ENCODE results near the gene CCR5AS.

The CCR5AS gene

DNA sequence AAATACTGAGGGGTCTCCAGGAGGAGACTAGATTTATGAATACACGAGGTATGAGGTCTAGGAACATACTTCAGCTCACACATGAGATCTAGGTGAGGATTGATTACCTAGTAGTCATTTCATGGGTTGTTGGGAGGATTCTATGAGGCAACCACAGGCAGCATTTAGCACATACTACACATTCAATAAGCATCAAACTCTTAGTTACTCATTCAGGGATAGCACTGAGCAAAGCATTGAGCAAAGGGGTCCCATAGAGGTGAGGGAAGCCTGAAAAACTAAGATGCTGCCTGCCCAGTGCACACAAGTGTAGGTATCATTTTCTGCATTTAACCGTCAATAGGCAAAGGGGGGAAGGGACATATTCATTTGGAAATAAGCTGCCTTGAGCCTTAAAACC lies 31.6 kb downstream of the CCR5AS start:
- DNase-seq: no peak

DNA sequence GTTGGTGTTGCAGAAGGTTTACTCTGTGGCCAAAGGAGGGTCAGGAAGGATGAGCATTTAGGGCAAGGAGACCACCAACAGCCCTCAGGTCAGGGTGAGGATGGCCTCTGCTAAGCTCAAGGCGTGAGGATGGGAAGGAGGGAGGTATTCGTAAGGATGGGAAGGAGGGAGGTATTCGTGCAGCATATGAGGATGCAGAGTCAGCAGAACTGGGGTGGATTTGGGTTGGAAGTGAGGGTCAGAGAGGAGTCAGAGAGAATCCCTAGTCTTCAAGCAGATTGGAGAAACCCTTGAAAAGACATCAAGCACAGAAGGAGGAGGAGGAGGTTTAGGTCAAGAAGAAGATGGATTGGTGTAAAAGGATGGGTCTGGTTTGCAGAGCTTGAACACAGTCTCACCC lies 32.1 kb downstream of the CCR5AS start:
- DNase-seq: no peak

DNA sequence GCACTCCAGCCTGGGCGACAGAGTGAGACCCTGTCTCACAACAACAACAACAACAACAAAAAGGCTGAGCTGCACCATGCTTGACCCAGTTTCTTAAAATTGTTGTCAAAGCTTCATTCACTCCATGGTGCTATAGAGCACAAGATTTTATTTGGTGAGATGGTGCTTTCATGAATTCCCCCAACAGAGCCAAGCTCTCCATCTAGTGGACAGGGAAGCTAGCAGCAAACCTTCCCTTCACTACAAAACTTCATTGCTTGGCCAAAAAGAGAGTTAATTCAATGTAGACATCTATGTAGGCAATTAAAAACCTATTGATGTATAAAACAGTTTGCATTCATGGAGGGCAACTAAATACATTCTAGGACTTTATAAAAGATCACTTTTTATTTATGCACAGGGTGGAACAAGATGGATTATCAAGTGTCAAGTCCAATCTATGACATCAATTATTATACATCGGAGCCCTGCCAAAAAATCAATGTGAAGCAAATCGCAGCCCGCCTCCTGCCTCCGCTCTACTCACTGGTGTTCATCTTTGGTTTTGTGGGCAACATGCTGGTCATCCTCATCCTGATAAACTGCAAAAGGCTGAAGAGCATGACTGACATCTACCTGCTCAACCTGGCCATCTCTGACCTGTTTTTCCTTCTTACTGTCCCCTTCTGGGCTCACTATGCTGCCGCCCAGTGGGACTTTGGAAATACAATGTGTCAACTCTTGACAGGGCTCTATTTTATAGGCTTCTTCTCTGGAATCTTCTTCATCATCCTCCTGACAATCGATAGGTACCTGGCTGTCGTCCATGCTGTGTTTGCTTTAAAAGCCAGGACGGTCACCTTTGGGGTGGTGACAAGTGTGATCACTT lies 34.1 kb downstream of the CCR5AS start:
- no peak for DNase-seq

DNA sequence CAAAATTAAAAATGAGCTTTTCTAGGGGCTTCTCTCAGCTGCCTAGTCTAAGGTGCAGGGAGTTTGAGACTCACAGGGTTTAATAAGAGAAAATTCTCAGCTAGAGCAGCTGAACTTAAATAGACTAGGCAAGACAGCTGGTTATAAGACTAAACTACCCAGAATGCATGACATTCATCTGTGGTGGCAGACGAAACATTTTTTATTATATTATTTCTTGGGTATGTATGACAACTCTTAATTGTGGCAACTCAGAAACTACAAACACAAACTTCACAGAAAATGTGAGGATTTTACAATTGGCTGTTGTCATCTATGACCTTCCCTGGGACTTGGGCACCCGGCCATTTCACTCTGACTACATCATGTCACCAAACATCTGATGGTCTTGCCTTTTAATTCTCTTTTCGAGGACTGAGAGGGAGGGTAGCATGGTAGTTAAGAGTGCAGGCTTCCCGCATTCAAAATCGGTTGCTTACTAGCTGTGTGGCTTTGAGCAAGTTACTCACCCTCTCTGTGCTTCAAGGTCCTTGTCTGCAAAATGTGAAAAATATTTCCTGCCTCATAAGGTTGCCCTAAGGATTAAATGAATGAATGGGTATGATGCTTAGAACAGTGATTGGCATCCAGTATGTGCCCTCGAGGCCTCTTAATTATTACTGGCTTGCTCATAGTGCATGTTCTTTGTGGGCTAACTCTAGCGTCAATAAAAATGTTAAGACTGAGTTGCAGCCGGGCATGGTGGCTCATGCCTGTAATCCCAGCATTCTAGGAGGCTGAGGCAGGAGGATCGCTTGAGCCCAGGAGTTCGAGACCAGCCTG lies 35.1 kb downstream of the CCR5AS start:
- DNase-seq: no peak

DNA sequence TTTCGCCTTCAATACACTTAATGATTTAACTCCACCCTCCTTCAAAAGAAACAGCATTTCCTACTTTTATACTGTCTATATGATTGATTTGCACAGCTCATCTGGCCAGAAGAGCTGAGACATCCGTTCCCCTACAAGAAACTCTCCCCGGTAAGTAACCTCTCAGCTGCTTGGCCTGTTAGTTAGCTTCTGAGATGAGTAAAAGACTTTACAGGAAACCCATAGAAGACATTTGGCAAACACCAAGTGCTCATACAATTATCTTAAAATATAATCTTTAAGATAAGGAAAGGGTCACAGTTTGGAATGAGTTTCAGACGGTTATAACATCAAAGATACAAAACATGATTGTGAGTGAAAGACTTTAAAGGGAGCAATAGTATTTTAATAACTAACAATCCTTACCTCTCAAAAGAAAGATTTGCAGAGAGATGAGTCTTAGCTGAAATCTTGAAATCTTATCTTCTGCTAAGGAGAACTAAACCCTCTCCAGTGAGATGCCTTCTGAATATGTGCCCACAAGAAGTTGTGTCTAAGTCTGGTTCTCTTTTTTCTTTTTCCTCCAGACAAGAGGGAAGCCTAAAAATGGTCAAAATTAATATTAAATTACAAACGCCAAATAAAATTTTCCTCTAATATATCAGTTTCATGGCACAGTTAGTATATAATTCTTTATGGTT lies 35.9 kb downstream of the CCR5AS start, which contains the start of gene CCR5:
TSS of gene CCR5 (plus strand) at position 108 of the 680 bp plus-strand sequence. CDS start 1,957 bp downstream, outside the sequence.
- no peak for DNase-seq

DNA sequence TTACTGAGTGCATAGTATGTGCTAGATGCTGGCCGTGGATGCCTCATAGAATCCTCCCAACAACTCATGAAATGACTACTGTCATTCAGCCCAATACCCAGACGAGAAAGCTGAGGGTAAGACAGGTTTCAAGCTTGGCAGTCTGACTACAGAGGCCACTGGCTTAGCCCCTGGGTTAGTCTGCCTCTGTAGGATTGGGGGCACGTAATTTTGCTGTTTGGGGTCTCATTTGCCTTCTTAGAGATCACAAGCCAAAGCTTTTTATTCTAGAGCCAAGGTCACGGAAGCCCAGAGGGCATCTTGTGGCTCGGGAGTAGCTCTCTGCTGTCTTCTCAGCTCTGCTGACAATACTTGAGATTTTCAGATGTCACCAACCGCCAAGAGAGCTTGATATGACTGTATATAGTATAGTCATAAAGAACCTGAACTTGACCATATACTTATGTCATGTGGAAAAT lies 37.2 kb downstream of the CCR5AS start:
- DNase-seq: no peak

DNA sequence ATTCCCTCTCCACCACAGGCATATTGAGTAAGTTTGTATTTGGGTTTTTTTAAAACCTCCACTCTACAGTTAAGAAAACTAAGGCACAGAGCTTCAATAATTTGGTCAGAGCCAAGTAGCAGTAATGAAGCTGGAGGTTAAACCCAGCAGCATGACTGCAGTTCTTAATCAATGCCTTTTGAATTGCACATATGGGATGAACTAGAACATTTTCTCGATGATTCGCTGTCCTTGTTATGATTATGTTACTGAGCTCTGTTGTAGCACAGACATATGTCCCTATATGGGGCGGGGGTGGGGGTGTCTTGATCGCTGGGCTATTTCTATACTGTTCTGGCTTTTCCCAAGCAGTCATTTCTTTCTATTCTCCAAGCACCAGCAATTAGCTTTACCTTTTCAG lies 37.7 kb downstream of the CCR5AS start:
- no peak for DNase-seq

DNA sequence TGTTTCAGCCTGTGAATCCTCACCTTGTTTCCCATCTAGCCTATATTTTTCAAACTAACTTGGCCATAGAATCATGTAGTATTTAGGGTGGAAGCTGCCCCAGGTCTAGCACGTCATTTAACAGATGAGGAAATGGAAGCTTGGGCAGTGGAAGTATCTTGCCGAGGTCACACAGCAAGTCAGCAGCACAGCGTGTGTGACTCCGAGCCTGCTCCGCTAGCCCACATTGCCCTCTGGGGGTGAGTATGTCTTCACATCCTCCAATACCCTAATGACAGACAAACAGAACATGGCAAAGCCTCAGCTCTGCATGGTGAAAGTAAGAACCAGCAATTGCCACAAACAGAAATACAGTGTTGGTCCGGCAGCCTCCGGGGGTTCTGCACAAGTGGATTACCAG lies 38.3 kb downstream of the CCR5AS start:
- DNase-seq: peak in 3 of 4 experiments; percentile 27 to 31 (median 29)

DNA sequence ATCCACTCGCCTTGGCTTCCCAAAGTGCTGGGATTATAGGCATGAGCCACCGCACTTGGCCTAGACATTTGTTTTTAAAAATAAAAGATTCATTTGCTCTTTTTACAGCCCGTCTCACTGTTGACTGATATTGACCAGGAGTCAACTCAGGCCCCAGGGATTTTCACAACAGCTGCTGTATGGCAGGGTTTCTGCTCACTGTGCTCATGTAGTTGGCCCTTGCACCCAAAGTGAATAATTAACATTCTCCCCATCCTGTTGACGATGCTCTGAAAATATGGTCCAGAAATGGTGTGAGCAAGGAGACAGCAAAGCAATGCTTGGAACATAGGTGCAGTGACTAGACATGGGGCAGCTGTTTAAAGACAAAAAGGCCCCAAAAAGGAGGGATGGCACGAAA lies 39.1 kb downstream of the CCR5AS start:
- no peak for DNase-seq

DNA sequence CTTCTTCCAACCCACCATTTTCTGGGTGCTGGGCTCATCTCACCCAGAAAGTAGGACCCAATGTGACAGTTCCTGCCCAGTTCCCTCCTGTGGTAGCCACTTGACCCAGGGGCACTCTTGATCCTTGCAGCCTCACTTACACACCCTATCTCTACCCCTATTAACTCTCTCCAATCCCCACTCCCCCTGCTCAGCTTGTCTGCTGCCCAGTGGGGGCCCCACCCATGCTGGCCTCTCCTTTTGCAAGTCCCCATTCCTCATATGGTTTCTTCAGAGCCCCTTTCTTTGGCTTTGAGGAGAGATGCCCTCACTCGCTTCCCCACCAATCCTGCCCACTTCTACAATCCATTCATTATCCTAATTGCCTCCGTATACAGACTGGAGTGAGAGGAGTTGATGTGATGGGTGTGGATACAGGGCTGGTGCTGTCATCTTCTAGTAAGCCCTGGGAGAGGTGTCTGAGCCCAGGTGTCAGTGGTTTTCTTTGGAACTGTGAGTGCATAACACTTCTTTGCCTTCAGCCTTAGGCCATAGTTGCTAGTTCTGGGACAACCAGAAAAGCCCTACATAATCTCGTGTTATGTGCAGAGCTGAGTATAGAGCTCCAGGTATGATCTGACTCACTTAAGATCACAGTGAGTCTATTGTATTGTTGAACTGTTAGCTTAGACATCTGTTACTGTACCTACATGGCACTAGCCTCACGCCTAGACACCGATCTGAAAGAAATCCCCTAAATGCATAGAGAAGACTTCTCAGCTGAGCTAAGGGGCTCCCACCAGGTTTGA lies 40.9 kb downstream of the CCR5AS start:
- DNase-seq: no peak

DNA sequence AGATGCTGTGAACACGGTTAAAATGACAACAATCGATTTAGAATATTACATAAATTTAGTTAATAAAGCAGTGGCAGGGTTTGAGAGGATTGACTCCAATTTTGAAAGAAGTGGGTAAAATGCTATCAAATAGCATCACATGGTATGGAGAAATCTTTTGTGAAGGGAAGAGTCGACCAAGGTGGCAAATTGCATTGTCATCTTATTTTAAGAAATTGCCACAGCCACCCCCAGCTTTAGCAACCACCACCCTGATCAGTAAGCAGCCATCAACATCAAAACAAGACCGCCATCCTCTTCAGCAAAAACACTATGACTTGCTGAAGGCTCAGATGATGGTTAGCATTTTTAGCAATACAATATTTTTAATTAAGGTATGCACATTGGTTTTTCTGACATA lies 41.8 kb downstream of the CCR5AS start:
- DNase-seq: no peak

DNA sequence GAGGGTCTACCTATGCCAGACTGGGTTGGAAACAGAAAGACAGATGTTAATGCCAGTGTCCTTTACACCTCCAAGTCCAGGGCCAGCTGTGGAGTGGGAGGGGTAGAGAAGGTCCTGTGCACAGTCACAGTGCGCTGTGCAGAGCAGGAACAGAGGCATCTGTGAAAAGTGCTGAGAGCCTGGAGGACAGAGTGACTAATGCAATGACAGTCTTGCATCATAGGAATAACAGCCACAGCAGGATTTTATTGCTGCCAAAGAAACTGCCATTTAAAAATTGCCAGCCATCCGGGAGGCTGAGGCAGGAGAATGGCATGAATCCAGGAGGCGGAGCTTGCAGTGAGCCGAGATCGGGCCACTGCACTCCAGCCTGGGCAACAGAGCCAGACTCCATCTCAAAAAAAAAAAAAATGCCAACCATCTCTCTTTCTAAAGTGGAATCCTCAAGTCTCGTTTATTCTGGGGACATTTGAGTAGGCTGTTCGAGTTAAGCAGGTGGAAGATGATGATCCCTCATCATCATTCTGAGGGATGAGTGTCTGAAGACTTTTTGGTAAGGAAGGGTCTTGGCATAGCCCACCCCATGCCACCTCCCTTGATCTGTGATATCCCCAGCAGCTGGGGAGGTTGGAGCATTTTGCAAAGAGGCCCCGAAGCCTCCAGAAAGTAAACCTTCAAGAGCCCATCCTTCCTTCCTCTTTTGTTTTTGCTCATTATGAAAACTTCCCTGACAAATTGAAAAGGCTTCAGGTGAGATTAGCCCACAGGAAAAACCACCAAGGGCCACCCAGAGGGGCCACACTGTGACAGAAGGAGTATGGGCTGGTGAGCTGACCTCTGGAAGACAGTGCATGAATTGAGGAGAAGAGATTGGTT lies 45.2 kb downstream of the CCR5AS start:
- no peak for DNase-seq

DNA sequence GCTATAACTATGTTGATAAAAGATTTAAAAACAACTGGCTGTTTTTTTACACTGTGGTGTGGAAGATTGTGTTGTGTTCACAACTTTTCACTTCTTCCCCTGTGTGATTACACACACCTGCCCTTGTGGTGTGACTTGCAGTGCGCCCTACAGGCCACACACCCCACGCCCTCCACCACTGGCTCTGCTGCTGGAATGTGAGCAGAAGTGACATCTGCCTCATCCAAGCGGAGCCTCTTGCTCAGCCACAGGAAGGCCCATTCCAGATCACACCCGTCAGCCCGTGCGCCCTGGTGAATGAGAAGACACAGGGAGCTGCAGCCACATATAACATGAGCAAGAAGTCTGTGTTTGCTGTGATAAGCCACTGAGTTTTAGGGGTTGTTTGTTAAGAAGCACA lies 46.0 kb downstream of the CCR5AS start:
- DNase-seq: no peak

DNA sequence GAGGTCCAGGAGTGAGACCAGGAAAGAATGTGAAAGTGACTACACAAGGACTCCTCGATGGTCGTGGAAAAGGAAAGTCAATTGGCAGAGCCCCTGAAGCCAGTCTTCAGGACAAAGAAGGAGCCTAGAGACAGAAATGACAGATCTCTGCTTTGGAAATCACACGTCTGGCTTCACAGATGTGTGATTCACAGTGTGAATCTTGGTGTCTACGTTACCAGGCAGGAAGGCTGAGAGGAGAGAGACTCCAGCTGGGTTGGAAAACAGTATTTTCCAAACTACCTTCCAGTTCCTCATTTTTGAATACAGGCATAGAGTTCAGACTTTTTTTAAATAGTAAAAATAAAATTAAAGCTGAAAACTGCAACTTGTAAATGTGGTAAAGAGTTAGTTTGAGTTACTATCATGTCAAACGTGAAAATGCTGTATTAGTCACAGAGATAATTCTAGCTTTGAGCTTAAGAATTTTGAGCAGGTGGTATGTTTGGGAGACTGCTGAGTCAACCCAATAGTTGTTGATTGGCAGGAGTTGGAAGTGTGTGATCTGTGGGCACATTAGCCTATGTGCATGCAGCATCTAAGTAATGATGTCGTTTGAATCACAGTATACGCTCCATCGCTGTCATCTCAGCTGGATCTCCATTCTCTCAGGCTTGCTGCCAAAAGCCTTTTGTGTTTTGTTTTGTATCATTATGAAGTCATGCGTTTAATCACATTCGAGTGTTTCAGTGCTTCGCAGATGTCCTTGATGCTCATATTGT lies 47.0 kb downstream of the CCR5AS start:
- DNase-seq: no peak

DNA sequence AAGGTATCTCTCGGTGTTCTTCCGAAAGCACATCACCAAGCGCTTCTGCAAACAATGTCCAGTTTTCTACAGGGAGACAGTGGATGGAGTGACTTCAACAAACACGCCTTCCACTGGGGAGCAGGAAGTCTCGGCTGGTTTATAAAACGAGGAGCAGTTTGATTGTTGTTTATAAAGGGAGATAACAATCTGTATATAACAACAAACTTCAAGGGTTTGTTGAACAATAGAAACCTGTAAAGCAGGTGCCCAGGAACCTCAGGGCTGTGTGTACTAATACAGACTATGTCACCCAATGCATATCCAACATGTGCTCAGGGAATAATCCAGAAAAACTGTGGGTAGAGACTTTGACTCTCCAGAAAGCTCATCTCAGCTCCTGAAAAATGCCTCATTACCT lies 48.4 kb downstream of the CCR5AS start:
- DNase-seq: no peak

DNA sequence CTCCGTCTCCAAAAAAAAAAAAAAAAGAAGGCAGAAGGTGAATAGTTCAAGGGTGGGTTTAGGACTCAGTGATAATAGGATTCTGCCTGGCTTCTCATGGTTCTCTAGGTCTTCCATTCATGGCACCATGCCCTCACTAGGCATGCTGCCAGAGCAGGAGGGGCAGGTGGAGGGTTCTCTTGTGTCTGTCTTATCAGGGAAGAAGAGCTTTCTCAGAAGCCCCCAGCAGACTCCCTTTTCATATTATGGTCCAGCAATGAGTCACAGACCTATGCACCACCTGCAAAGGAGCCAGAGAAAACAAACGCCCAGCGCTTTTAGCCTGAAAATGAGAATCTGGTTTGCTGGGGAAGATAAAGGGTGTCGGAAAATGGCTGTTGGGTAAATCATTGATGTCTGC lies 50.0 kb downstream of the CCR5AS start:
- DNase-seq: no peak

DNA sequence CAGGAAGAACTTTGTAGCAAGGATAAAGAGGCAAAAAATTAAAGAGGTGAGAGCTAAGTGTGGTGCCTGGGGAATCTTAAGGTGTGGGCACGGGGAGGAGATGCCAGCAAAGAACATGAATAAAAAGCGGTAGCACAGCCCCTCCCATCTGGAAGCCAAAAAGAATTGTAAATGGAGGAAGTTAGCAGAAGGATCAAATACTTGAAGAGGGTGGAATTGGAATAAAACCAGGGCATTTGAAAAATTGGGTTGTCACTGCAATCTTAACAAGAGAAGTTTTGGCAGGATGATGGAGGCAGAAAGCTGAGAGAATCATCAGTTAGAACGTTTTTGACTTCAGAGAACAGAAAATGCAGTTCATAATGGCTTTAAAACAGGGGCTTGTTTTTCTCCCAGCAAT lies 50.6 kb downstream of the CCR5AS start:
- DNase-seq: no peak

DNA sequence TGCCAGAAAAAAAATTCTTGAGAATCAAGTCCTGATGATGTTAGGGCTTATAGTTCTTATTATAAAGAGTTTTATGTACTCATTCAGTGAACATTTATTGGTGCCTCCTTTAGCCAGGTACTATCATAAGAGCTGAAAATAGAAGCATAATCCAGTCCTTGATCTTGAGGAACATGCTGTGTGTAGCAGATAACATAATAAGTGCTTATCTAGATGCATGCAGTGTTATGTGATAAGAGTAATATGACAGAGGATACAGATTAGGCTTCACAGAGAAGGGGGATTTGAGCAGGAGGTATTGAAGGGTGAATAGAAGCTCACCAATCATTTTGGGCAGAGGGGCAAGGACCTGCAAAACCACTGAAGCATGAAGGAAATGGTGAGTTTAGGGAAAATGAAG lies 51.9 kb downstream of the CCR5AS start:
- DNase-seq: no peak

DNA sequence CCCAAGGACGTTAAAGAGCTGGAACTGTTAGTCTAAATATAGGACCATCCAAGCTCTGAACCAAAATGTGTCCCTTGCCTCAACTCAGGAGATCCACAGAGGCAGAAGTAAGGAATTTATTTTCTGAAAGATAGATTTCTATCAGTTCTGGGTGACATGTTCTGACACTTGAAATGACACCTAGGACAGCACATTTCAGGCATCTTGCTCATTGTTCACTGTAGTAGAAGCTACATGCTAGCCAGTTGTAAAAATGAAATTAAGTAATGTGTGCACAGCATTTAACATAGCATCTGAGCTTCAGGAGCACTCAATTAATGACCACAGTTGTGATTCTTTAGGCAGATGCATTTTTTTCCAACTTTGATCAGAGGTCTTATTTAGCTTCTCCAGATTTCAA lies 52.4 kb downstream of the CCR5AS start:
- no peak for DNase-seq

DNA sequence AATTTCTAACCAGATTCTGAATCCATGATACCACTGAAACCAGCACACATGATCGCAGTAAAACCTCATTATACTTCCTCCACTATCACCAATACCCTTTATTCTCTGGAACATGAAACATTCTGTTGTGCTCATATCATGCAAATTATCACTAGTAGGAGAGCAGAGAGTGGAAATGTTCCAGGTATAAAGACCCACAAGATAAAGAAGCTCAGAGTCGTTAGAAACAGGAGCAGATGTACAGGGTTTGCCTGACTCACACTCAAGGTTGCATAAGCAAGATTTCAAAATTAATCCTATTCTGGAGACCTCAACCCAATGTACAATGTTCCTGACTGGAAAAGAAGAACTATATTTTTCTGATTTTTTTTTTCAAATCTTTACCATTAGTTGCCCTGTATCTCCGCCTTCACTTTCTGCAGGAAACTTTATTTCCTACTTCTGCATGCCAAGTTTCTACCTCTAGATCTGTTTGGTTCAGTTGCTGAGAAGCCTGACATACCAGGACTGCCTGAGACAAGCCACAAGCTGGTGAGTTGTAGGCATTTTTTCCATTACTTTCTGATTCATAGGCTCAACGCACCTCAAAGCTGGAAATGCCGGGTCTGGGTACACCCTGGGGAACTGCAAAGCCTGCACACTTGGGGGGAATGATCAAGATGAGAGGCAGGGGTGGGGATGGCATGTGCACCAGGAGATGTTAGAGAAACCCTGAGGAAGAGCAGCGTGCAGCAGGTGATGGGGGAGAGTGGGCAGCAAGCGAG lies 53.0 kb downstream of the CCR5AS start, which contains the start of gene CCR2:
TSS of gene CCR2 (plus strand) at position 465 of the 764 bp plus-strand sequence. CDS start 3,417 bp downstream, outside the sequence.
- DNase-seq: no peak
